Measurements from ENCODE around the gene DAPK1.
"Not testable (repeated sequence)": the region's sequence is repeated elsewhere in the genome, so short reads cannot be mapped to it uniquely, and the experiment has no call there.

Gene DAPK1

GRCh38 chr9:87733273-87734052 is 235.8 kb downstream of the DAPK1 start:
- DNase-seq (ENCODE audit: low read depth in 2 of 2), result no peak

- DNase-seq (ENCODE audit: low read depth in 2 of 2), result no peak
These were observed 236.4 kb downstream of the DAPK1 start for GRCh38 chr9:87734106-87734505.

- no peak for DNase-seq (ENCODE audit: low read depth in 2 of 2)
These were observed 241.9 kb downstream of the DAPK1 start for GRCh38 chr9:87739546-87739945.

- DNase-seq (ENCODE audit: low read depth in 2 of 2), result no peak
These were observed 242.5 kb downstream of the DAPK1 start for GRCh38 chr9:87740209-87740608.

GRCh38 chr9:87741326-87741725 is 243.7 kb downstream of the DAPK1 start:
- no peak for DNase-seq (ENCODE audit: low read depth in 2 of 2)

- no peak for DNase-seq (ENCODE audit: low read depth in 2 of 2)
These were observed 244.2 kb downstream of the DAPK1 start for GRCh38 chr9:87741891-87742290.

GRCh38 chr9:87742813-87743428 is 245.3 kb downstream of the DAPK1 start:
- no peak for DNase-seq (ENCODE audit: low read depth in 2 of 2)

GRCh38 chr9:87744247-87744646 is 246.6 kb downstream of the DAPK1 start:
- DNase-seq (ENCODE audit: low read depth in 2 of 2), result not testable (repeated sequence)

- DNase-seq (ENCODE audit: low read depth in 2 of 2), result no peak
These were observed 248.5 kb downstream of the DAPK1 start for GRCh38 chr9:87746186-87746585.

GRCh38 chr9:87748881-87749280 is 251.2 kb downstream of the DAPK1 start:
- no peak for DNase-seq (ENCODE audit: low read depth in 2 of 2)

- DNase-seq (ENCODE audit: low read depth in 2 of 2), result no peak
These were observed 251.8 kb downstream of the DAPK1 start for GRCh38 chr9:87749335-87750035.

- DNase-seq (ENCODE audit: low read depth in 2 of 2), result no peak
These were observed 253.1 kb downstream of the DAPK1 start for GRCh38 chr9:87750726-87751125.

- no peak for DNase-seq (ENCODE audit: low read depth in 2 of 2)
These were observed 253.8 kb downstream of the DAPK1 start for GRCh38 chr9:87751423-87751822.

- no peak for DNase-seq (ENCODE audit: low read depth in 2 of 2)
These were observed 254.2 kb downstream of the DAPK1 start for GRCh38 chr9:87751868-87752267.

GRCh38 chr9:87753313-87753712 is 255.6 kb downstream of the DAPK1 start:
- no peak for DNase-seq (ENCODE audit: low read depth in 2 of 2)
